DMS153 treated with DMSO at 0.1 percent for 48 hours (cell line): ENCODE measurements around the gene CTPS2.
"Not testable (repeated sequence)": the region's sequence is repeated elsewhere in the genome, so short reads cannot be mapped to it uniquely, and the experiment has no call there.

ENCODE experiments used
- DNase-seq: peaks from one replicate; lab custom pipeline; 2025; ENCODE audit not compliant: unreplicated experiment; lab: John Stamatoyannopoulos, UW

CTPS2 gene, protein sequence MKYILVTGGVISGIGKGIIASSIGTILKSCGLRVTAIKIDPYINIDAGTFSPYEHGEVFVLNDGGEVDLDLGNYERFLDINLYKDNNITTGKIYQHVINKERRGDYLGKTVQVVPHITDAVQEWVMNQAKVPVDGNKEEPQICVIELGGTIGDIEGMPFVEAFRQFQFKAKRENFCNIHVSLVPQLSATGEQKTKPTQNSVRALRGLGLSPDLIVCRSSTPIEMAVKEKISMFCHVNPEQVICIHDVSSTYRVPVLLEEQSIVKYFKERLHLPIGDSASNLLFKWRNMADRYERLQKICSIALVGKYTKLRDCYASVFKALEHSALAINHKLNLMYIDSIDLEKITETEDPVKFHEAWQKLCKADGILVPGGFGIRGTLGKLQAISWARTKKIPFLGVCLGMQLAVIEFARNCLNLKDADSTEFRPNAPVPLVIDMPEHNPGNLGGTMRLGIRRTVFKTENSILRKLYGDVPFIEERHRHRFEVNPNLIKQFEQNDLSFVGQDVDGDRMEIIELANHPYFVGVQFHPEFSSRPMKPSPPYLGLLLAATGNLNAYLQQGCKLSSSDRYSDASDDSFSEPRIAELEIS

DNA sequence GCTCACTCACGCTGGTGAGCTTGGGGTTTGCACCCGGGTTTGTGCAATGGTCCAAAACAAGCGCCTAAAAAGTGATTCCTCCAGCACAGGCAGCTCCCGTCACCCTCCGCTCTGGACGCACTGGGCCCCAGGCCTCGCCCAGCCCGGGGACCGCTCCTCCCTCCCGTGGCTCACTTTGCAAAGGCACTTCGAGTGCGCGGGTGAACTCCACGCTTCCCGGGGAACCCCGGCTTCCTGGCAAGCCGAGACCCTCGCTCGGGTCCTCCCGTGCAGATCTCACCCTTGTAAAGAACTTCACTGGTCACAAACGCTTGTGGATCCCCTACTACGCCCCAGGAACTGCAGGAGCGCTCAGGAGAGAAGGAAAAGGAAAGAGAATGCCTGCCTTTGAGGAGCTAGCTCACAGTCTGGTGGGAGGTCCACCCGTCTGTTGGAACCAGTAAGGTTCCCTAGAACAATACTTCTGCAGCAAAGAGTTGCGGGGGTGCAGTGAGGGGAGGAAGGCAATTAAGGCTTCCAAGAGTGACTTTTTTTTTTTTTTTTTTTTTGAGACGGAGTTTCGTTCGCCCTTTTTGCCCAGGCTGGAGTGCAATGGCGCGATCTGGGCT, at the start of gene CTPS2:
CTPS2 (minus strand) TSS at position 122 of the 608 bp plus-strand sequence. CDS start 9,767 bp downstream, outside the sequence.
- peak; percentile 16 for DNase-seq

DNA sequence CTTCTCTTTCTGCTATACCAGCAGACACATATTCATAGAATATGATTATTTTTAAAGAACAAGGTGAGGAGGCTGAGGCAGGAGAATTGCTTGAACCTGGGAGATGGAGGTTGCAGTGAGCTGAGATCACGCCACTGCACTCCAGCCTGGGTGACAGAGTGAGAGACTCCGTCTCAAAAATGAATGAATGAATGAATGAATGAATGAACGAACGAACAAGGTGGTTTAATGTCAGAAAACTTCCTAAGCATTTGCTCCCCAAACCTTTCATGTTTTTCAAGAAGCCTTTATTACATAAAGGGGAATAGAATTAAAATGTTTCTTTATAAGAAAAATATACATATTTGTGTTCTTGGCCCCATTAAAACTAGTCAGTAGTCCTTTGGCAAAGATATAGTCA, 49.0 kb upstream of the CTPS2 start:
- DNase-seq, result not testable (repeated sequence)

DNA sequence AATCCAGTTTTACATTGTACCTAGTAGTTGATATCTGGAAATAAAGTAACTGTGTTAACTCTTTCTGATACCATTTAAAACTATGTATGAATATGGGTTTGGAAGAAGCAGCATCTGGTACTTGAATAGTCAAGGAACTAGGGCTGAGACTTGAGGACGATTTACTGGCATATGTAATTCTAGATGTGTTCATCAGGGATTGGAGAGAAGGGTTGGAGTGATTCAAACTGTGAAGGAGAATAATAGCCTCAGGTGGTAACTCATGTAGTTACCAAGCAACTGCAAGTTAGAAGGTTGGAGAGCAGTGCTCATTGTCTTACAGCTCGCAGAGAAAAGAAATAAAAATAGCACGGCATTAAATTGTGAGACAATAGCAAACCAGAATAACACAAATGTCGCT, 44.3 kb upstream of the CTPS2 start:
- DNase-seq, result no peak

DNA sequence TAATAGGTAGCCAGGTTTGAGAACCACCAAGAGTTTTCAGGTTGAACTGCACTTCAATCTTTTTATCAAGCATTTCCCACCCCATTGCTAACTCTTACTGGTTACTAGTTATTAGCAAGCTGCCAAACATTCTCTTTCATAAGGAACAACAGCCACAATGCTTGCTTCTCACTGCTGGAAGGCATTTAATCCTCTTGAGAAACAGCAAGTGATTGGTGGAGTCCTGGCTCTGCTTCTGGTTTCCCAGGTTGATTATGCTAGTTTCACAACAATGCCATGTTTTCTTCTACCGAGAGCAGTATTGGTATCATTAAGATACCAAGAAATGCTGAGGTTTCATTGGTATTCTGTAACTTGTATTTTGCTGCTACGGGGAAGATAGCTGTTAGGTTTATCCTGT, 41.5 kb upstream of the CTPS2 start:
- no peak for DNase-seq

DNA sequence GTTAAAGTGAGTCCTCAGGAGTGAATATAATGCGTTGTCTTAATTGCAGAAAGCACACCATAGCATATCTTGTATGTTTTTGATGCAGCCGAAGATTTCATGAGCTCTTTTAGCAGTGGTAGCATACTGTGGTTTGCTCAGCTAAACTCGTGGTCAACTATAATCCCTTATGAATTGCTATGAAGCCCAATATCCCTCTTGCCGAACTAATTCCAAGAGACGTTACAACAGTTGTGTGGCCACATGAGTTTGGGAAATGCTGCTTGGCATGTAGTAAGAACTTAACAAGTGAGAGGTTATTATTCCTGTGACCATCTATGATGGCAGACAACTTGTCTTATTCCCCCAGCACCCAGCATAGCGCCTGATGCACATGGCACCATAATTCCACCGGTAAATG, 37.7 kb upstream of the CTPS2 start:
- DNase-seq, result no peak

DNA sequence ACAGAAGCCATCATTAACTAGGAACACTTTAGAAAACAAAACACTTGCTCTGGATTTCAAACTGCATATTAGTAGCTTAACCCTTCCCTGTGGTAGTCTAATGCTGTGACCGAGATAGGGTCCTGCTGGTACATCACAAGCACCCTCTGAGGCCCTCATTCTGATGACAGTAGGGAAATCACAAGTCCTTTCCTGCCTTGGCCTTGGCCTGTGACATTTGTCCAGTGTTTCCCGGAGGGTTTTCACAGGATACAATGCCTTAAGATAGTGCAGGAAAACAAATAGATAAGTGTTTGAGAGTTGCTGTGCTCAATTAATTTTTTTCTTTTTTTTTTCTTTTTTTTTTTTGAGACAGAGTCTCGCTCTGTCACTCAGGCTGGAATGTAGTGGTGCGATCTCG, 36.0 kb upstream of the CTPS2 start:
- no peak for DNase-seq

DNA sequence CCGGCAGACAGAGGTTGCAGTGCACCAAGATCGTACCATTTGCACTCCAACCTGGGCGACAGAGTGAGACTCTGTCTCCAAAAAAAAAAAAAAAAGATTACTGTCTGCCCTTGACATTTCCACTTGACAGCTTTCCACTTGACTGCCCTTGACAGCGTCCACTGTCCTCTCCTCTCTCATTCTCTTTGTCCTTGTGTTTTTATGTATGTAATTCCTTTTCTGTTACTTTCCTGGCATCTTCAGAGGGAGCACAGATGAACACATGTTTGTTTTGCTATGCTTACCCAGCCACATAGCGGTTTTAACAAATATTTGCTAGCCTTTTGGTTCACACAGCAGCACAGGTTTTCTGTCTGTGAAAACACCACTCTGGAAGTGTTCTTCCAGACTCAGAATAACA, 33.2 kb upstream of the CTPS2 start:
- DNase-seq, result no peak

DNA sequence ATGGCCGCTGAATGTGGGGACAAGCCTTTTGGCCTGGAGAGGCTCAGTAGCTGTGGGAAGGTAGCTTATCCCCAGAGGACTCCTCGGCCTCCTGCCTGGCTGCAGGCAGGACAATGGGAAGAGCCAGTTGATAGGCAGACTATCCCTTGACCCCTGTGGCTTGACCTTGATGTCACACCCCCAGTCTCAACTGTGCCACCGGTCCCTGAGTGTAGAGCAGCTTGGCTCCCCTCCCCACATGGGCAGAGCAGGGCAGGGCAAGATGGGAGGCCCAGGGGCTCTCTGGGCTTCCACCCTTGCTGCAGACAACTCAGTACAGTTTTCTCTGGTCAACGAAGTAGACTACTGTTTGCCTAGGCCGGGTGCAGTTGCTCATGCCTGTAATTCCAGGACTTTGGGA, 32.6 kb upstream of the CTPS2 start:
- DNase-seq, result no peak

DNA sequence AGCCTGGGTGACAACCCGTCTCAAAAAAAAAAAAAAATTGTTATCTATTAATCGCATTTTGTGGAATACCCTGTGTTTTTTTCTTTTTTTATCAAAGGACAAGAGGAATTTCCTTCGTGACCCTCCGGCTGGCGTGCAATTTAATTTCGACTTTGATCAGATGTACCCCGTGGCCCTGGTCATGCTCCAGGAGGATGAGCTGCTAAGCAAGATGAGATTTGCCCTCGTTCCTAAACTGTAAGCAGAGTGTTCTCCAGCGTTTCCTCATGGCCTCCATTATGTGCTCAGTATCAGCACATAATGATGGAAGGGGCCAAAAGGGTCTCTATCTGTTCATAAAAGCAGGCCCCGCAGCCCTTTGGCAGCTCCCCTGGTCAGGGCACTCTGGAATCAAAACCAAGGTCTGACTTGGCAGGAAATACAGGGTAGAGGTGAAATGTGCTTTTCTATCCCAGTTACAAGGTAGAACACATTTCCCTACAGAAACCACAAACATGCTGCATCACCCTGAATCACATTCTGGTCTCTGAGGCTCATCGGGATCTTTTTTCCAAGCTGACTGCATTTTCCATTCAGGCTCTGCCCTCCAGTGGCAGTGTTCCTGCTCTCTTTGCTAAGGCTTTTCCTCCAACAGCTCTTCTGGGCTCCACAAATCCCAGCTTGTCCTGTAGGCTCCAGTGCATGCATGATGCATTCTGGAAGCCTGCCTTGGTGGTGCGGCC, 31.3 kb upstream of the CTPS2 start:
- DNase-seq, result no peak

DNA sequence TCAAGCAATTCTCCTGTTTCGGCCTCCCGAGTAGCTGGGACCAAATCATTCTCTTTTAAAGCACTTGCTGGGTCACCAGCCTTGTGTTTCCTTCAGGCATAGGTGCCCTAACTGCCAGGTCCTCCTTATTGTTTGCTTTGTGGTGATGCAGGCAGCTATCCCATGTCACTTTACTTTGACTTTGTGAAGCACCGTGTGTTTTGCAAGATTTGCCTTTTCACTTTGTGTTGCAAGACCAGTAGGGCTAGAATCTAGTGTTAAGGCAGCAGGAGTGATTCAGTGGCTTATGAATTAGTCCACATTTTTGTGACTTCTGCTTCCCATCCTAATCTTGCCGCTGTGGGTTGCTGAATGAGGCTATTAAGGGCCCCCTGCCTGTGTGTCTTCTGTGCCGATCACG, 27.1 kb upstream of the CTPS2 start:
- DNase-seq, result no peak

DNA sequence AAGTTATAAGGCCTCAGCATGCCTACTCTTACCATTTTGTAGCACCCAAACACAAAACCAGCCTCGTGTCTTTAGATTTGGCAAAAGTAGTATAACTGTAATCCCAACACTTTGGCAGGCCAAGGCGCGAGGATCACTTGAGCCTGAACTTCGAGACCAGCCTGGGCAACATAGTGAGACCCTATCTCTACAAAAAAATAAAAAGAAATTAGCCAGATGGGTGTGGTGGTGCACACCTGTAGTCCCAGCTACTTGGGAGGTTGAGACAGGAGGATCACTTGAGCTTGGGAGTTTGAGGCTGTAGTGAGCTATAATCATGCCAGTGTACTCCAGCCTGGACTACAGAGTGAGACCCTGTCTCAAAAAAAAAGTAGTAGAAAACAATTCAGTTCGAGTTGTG, 24.6 kb upstream of the CTPS2 start:
- no peak for DNase-seq

DNA sequence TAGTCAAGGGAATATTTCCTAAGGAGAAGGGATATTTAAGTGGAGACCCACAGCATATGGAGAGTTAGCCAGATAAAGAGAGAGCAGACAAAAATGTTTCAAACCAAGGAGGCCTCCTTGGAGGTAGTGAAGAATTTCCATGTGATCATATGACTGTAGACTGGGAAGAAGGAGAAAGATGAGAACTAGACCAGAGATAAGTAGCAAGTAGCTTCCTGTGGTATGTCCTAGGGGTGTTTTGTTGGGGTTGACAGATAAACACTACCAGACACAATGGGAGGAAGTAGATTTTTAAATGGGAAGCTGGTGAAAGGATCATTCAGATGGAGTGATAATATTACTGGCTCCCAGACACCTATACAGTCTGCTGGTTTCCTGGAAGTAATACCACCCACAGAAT, 20.5 kb upstream of the CTPS2 start:
- no peak for DNase-seq

DNA sequence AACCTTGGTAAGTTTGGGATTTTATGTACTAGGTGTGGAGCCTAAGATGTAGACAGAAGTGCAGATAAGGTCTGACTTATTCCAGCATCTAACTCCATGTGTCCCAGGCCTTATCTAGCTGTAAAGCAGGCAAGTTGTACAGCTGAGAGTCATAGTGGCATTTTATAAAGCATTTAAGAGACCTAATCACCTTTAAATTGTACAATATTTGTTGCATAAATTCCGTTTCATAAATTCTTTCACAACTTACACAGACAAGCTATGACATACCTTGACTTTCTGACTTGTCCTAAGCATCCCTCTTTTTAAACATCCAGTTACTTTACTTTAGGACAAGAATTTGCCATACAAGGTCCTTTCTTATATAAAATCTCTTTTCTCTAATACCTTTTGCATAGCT, 18.0 kb upstream of the CTPS2 start:
- no peak for DNase-seq

DNA sequence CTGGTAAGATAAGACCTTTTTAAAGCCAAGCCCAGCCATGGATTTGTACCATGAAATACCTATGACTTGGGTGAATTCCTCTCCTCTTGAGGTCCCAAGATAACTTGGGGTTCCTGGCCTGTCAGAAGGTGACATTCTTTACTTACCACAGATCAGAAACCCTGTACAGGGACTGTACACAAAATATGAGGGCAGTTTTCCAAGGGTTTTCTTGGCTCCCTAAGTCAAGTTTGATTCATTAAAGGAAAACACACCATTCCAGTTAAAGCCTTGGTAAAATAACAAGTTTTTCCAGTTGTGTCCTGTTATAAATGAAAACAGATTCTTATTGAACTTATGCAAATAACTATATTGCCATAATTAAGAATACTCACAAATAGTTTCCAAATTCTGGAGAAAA, 15.2 kb upstream of the CTPS2 start:
- no peak for DNase-seq

DNA sequence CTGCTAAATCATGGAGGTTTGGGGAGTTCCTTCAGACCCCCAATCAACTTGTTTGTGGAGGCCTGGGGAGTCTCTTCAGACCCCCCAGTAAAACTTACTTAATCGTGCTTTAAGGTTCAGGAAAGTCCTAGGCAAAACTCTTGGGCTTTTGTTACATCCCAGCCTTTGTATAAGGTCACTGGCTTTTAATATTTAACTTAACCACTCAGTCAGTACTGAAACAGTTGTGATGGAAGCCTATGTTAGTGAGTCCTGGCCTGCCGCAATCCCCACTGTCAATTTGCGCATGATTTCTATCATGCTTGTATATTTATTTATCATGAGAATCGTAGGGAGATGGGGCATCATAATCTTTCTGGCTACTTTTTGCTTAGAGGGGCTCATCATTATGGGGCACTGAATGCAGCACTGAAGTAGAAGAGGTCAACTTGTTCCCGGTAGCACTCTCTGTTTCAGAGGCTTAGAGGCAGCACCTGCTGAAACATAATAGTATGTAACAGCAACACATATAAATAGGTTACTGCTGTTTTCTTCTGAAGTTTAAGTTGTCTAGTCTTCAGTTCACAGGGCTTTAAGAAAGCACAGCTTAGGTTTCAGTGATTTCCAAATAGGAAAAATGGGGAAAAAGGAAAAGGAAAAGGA, 14.0 kb upstream of the CTPS2 start:
- DNase-seq, result not testable (repeated sequence)

DNA sequence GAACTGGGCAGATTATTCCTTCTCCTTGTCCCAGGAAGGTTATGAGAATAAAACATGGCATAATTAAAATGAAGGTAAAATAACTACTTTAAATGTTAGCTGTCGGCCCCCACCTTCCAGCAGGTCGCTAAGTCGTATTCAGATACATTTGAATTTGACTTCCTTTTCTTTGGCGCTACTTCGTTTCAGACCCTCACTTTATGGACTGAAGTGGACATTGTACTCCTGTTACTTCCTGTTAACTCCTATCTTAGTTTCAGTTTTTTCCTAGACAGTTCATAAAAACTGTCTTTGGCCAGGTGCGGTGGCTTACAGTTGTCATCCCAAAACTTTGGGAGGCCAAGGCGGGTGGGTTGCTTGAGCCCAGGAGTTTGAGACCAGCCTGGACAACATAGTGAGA, 12.6 kb upstream of the CTPS2 start:
- DNase-seq, result no peak

DNA sequence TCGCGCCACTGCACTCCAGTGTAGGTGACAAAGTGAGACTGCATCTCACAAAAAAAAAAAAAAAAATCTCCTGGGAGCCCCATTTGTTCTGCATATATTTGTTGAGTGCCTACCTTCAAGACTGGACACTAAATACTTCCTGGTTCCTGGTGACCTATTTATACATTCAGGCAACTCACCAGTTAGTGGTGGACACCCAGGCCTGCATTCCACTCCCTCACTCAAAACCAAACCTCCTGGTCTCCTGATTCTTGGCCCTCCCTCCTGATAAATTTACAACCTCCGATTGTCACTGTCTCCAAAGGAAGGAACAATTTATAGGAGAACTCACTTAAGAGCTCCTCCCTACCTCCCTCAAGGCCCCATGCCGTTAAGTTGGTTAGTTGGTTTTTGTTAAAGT, 10.0 kb upstream of the CTPS2 start:
- no peak for DNase-seq

DNA sequence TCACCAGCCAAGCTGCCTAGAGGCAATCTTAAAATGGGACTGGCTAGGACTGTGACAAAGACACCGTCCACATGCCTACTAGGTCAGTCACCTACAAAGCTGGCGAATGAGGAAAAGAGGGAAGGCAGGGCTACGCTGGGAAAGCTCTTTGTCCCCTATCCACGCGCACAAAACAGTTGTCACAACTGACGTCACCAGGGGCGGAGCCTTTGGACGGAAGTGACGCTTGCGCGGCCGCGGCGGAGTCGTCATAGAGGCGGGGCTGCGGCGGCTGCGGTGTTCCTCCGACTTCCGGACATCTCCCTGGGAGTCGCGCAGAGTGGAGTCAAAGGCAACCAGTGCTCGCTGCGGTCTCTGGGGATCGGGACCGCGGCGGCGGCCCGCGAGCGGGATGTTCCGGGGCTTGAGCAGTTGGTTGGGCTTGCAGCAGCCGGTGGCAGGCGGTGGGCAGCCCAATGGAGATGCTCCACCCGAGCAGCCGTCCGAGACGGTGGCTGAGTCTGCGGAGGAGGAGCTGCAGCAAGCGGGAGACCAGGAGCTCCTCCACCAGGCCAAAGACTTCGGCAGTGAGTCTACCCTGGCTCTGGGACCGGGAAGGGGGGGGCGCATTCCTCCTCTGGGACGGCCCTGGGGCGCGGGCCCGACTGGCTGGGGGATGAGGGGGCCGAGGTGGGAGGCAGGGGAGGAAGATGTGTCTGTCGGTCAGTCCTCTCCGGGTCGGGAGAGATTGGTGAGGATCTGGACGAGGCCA, 7.0 kb upstream of the CTPS2 start, which contains the start of gene SYAP1:
SYAP1 (plus strand) TSS at position 279 of the 751 bp plus-strand sequence; CDS start at position 392, 113 bp downstream.
- DNase-seq, result peak; percentile 61

DNA sequence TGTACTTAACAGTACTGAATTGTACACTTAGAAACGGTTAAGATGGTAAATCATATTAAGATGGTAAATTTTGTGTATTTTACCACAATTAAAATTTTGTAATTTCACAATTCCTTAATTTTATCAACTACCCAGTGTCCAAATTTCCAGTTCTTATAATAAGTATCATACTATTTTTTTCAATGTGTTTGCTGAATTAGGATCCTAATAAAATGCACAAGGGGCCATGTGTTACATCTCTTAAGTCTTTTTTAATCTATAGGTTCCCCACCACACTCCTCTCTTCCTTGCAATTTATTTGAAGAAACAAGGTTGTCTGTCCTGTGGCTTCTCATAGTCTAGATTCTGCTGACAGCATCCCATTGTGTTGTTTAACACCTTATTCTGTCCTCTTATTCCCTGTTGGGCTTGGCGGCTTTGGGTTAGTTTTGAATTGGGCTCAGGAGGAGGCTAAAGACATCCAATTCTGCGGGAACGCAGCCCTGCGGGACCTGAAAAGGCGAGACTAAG, 6.4 kb upstream of the CTPS2 start:
- no peak for DNase-seq

DNA sequence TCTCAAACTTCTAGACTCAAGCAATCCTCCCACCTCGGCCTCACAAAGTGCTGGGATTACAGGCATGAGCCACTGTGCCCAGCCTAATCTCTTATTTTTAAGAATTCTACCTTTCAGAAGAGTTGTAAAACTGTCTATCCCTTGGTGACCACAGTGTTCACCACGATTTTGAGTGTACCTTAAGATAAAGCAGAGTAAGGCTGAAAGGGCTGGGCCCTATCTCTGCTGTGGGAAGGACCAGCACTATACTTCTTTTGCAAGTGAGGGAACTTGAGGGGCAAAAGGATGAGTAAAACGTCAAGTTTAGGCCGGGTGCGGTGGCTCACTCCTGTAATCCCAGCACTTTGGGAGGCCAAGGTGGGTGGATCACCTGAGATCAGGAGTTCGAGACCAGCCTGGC, 4.0 kb upstream of the CTPS2 start:
- DNase-seq, result not testable (repeated sequence)
